Naive thymus-derived CD4-positive, alpha-beta T cell (primary cell): ENCODE measurements around the gene LRRK1. TPM values are rescaled to one million over a fixed set of nuclear protein-coding genes. Genes with fewer than 3 reads are reported as not detected.

Experiments used
- ATAC-seq: fragments of 150-1000 bp; cut with Tn5 transposase; 2 replicates; pipeline ENCODE4 v1.10.0; 2021; ENCODE audit warnings: mild to moderate bottlenecking, moderate library complexity
- CTCF ChIA-PET: fragments of 350-600 bp; sonication (Branson Sonifier 250); formaldehyde crosslinking; loops from one replicate; lab custom pipeline; 2021; ENCODE audit warnings: antibody characterized with exemption; lab: Charles Lee
- POLR2A ChIA-PET: fragments of 350-600 bp; sonication (Branson Sonifier 250); formaldehyde crosslinking; loops from one replicate; lab custom pipeline; 2021; ENCODE audit warnings: antibody characterized with exemption, inconsistent platforms; lab: Charles Lee
- DNase-seq, 9 donors: peaks; one replicate each; pipeline versions ENCODE4 v3.0.0 to v3.0.0-alpha.2; 2020 to 2022; ENCODE audit warnings: mixed read lengths in 1 of 9
- H3K27ac ChIP-seq: one replicate; pipeline ENCODE4 v1.7.0; 2013; ENCODE audit warnings: mild to moderate bottlenecking, low read depth, low read length, moderate library complexity
- H3K27me3 ChIP-seq, 2 donors: one replicate each; pipeline ENCODE4 v1.7.0; 2013; ENCODE audit warnings: low read length in 2 of 2, mild to moderate bottlenecking in 2 of 2, moderate library complexity in 2 of 2; ENCODE audit not compliant: control insufficient read depth in 2 of 2, insufficient read depth in 2 of 2
- H3K36me3 ChIP-seq, 3 experiments: 1 replicate in 2 of 3; 2 replicates in 1 of 3; pipeline ENCODE4 v1.7.0; 2013; ENCODE audit warnings: low read length in 3 of 3, mild to moderate bottlenecking in 3 of 3, moderate library complexity in 1 of 3; ENCODE audit not compliant: insufficient read depth in 3 of 3, control insufficient read depth in 2 of 3
- H3K4me1 ChIP-seq, 2 donors: one replicate each; pipeline ENCODE4 v1.7.0; 2013; ENCODE audit warnings: low read length in 2 of 2, mild to moderate bottlenecking in 2 of 2, moderate library complexity in 1 of 2; ENCODE audit not compliant: control insufficient read depth in 2 of 2, insufficient read depth in 2 of 2
- H3K4me3 ChIP-seq: 2 replicates; pipeline ENCODE4 v1.7.0; 2013; ENCODE audit warnings: mild to moderate bottlenecking, low read length
- H3K9me3 ChIP-seq, 3 experiments: 1 replicate in 2 of 3; 2 replicates in 1 of 3; pipeline ENCODE4 v1.7.0; 2013; ENCODE audit warnings: low read length in 3 of 3; ENCODE audit not compliant: control insufficient read depth in 2 of 3
- H3K27ac Mint-ChIP-seq, 9 donors: one replicate each; pipeline ENCODE4 v1.8.0; 2020 to 2022; ENCODE audit warnings: mixed read lengths in 9 of 9, mild to moderate bottlenecking in 8 of 9, moderate library complexity in 5 of 9, inconsistent platforms in 2 of 9
- H3K27me3 Mint-ChIP-seq, 5 donors: one replicate each; pipeline ENCODE4 v1.8.0; 2021 to 2022; ENCODE audit warnings: mixed read lengths in 5 of 5, mild to moderate bottlenecking in 1 of 5
- H3K36me3 Mint-ChIP-seq, 5 donors: one replicate each; pipeline ENCODE4 v1.8.0; 2020 to 2022; ENCODE audit warnings: mixed read lengths in 5 of 5, mild to moderate bottlenecking in 3 of 5, inconsistent platforms in 1 of 5
- H3K4me1 Mint-ChIP-seq, 7 donors: one replicate each; pipeline ENCODE4 v1.8.0; 2020 to 2022; ENCODE audit warnings: mixed read lengths in 7 of 7, mild to moderate bottlenecking in 3 of 7, inconsistent platforms in 1 of 7
- H3K4me3 Mint-ChIP-seq, 10 donors: one replicate each; pipeline ENCODE4 v1.8.0; 2020 to 2022; ENCODE audit warnings: mild to moderate bottlenecking in 10 of 10, mixed read lengths in 10 of 10, moderate library complexity in 6 of 10, inconsistent platforms in 2 of 10
- H3K9me3 Mint-ChIP-seq, 11 donors: one replicate each; pipeline ENCODE4 v1.8.0; 2020 to 2022; ENCODE audit warnings: mixed read lengths in 11 of 11, mild to moderate bottlenecking in 4 of 11, inconsistent platforms in 1 of 11, moderate library complexity in 1 of 11
- intact Hi-C, 2 donors: fragments of 100-400 bp; cut with micrococcal nuclease; formaldehyde crosslinking; loops; one replicate each; pipeline ENCODE4 v1.15.1; 2023
- polyA plus RNA-seq, 2 donors: library from polyadenylated mRNA; unstranded; fragments of 300-500 nt; fragmentation: Illumina TruSeq; gene quantifications; one replicate each; pipeline ENCODE4 v1.2.3, GENCODE V29; 2021
- total RNA-seq, 6 experiments: library from RNA in 5 of 6; stranded (reverse) in 5 of 6; gene quantifications; 1 replicate in 5 of 6; 2 replicates in 1 of 6; pipeline ENCODE4 v1.2.3 and lab custom pipeline; 2021 to 2026

Gene LRRK1
- total and polyA plus RNA-seq, 7 experiments from 2014 or later = 0.54 to 15.1 (median 0.60) TPM; not detected in 2

- Histone ChIP-seq H3K27me3 (no peaks in the 10 kb centered on the region), H3K36me3 (no peaks in the 10 kb centered on the region), H3K4me3 (no peak overlapping the region), H3K9me3 (peaks cover 0 to 4% (median 0%) of the 10 kb centered on the region in 3 experiments), H3K27ac (no peak overlapping the region), H3K4me1 (no peaks in the 10 kb centered on the region)
- H3K4me1 Mint-ChIP-seq = peaks cover 0 to 2% (median 0%) of the 10 kb centered on the region in 7 donors
- no peak for ATAC-seq
- H3K4me3 Mint-ChIP-seq = no peak overlapping the region
- H3K27me3 Mint-ChIP-seq = no peaks in the 10 kb centered on the region
- intact Hi-C loops = no loop called here
- H3K27ac Mint-ChIP-seq = no peak overlapping the region
- POLR2A ChIA-PET = no interaction called here
- no peak for DNase-seq
- CTCF ChIA-PET = no interaction called here
- H3K36me3 Mint-ChIP-seq = no peaks in the 10 kb centered on the region
- H3K9me3 Mint-ChIP-seq = no peaks in the 10 kb centered on the region
Observed at GRCh38 chr15:101107625-101108460, 188.7 kb downstream of the LRRK1 start.

GRCh38 chr15:101108461-101108775 lies 189.3 kb downstream of the LRRK1 start:
- H3K36me3 ChIP-seq = no peaks in the 10 kb centered on the region
- H3K36me3 Mint-ChIP-seq = no peaks in the 10 kb centered on the region
- intact Hi-C loops = no loop called here
- no peaks in the 10 kb centered on the region for H3K9me3 Mint-ChIP-seq
- H3K4me3 ChIP-seq = no peak overlapping the region
- peaks cover 0 to 4% (median 0%) of the 10 kb centered on the region in 3 experiments for H3K9me3 ChIP-seq
- H3K27me3 Mint-ChIP-seq = no peaks in the 10 kb centered on the region
- H3K27me3 ChIP-seq = no peaks in the 10 kb centered on the region
- H3K27ac ChIP-seq = no peak overlapping the region
- ATAC-seq (no peak), DNase-seq (no peak)
- no peak overlapping the region for H3K27ac Mint-ChIP-seq
- H3K4me1 Mint-ChIP-seq = peaks cover 0 to 2% (median 0%) of the 10 kb centered on the region in 7 donors
- H3K4me3 Mint-ChIP-seq = no peak overlapping the region
- CTCF ChIA-PET = no interaction called here
- POLR2A ChIA-PET = no interaction called here
- H3K4me1 ChIP-seq = no peaks in the 10 kb centered on the region

GRCh38 chr15:101108791-101109190 lies 189.6 kb downstream of the LRRK1 start:
- Histone ChIP-seq H3K4me3 (no peak overlapping the region), H3K36me3 (no peaks in the 10 kb centered on the region), H3K9me3 (peaks cover 0 to 4% (median 0%) of the 10 kb centered on the region in 3 experiments), H3K27ac (no peak overlapping the region), H3K4me1 (no peaks in the 10 kb centered on the region), H3K27me3 (no peaks in the 10 kb centered on the region)
- Mint-ChIP-seq H3K4me1 (peaks cover 0 to 2% (median 0%) of the 10 kb centered on the region in 7 donors), H3K27me3 (peaks cover 0 to under 1% (median 0%) of the 10 kb centered on the region in 5 donors), H3K4me3 (no peak overlapping the region), H3K36me3 (no peaks in the 10 kb centered on the region), H3K9me3 (no peaks in the 10 kb centered on the region), H3K27ac (no peak overlapping the region)
- ChIA-PET CTCF (no interaction called here), POLR2A (no interaction called here)
- DNase-seq (no peak), ATAC-seq (no peak)
- intact Hi-C loops = no loop called here

GRCh38 chr15:101110681-101111569 lies 191.8 kb downstream of the LRRK1 start:
- DNase-seq (no peak), ATAC-seq (no peak)
- no peaks in the 10 kb centered on the region for H3K36me3 ChIP-seq
- no peak overlapping the region for H3K27ac ChIP-seq
- ChIA-PET CTCF (no interaction called here), POLR2A (no interaction called here)
- no peak overlapping the region for H3K4me3 ChIP-seq
- intact Hi-C loops = no loop called here
- Mint-ChIP-seq H3K9me3 (no peaks in the 10 kb centered on the region), H3K36me3 (no peaks in the 10 kb centered on the region), H3K4me1 (peaks cover 0 to 2% (median 0%) of the 10 kb centered on the region in 7 donors), H3K27me3 (peaks cover 0 to 4% (median 0%) of the 10 kb centered on the region in 5 donors), H3K4me3 (no peak overlapping the region), H3K27ac (peak overlapping the region in 1 of 9 donors; percentile 51)
- H3K4me1 ChIP-seq = no peaks in the 10 kb centered on the region
- peaks cover 0 to 4% (median 0%) of the 10 kb centered on the region in 3 experiments for H3K9me3 ChIP-seq
- H3K27me3 ChIP-seq = no peaks in the 10 kb centered on the region

GRCh38 chr15:101111570-101112262 lies 192.6 kb downstream of the LRRK1 start:
- no peak for DNase-seq
- H3K27ac ChIP-seq = no peak overlapping the region
- peaks cover 0 to 9% (median 0%) of the 10 kb centered on the region in 7 donors for H3K4me1 Mint-ChIP-seq
- H3K9me3 Mint-ChIP-seq = no peaks in the 10 kb centered on the region
- H3K36me3 ChIP-seq = no peaks in the 10 kb centered on the region
- no peak overlapping the region for H3K27ac Mint-ChIP-seq
- no peak overlapping the region for H3K4me3 Mint-ChIP-seq
- H3K27me3 Mint-ChIP-seq = peaks cover 0 to 6% (median 0%) of the 10 kb centered on the region in 5 donors
- no peak overlapping the region for H3K4me3 ChIP-seq
- ChIA-PET CTCF (no interaction called here), POLR2A (no interaction called here)
- H3K9me3 ChIP-seq = peaks cover 0 to 4% (median 0%) of the 10 kb centered on the region in 3 experiments
- H3K36me3 Mint-ChIP-seq = no peaks in the 10 kb centered on the region
- H3K27me3 ChIP-seq = no peaks in the 10 kb centered on the region
- intact Hi-C loops = no loop called here
- ATAC-seq = no peak
- H3K4me1 ChIP-seq = no peaks in the 10 kb centered on the region

GRCh38 chr15:101112336-101113113 lies 193.4 kb downstream of the LRRK1 start:
- ChIA-PET POLR2A (no interaction called here), CTCF (interaction anchor here (1.3 kb wide), 1 partner anchor 9 kb away, joined by 6 read pairs; no protein-coding TSS in a partner anchor)
- no peak overlapping the region for H3K4me3 ChIP-seq
- Mint-ChIP-seq H3K4me3 (no peak overlapping the region), H3K9me3 (no peaks in the 10 kb centered on the region), H3K4me1 (peaks cover 0 to 13% (median 0%) of the 10 kb centered on the region in 7 donors), H3K36me3 (no peaks in the 10 kb centered on the region), H3K27ac (no peak overlapping the region), H3K27me3 (peaks cover 0 to 6% (median 0%) of the 10 kb centered on the region in 5 donors)
- H3K9me3 ChIP-seq = peaks cover 0 to 4% (median 0%) of the 10 kb centered on the region in 3 experiments
- ATAC-seq (no peak), DNase-seq (no peak)
- H3K36me3 ChIP-seq = no peaks in the 10 kb centered on the region
- no peak overlapping the region for H3K27ac ChIP-seq
- no peaks in the 10 kb centered on the region for H3K4me1 ChIP-seq
- H3K27me3 ChIP-seq = no peaks in the 10 kb centered on the region
- intact Hi-C loops = no loop called here
